Heart right ventricle (tissue), 16 donors: ENCODE results near the gene OR13J1. TPM values are rescaled to one million over a fixed set of nuclear protein-coding genes. Genes with fewer than 3 reads are reported as not detected.

Experiments
- ATAC-seq, 8 donors: fragments of 200-7000 bp; cut with Tn5 transposase; one replicate each; pipeline ENCODE4 v1.9.1; 2020; ENCODE audit warnings: mild to moderate bottlenecking in 8 of 8, moderate library complexity in 8 of 8, moderate number of reproducible peaks in 1 of 8
- DNase-seq, 2 donors: peaks; one replicate each; pipeline ENCODE4 v3.0.0-alpha.2; 2020
- H3K27ac ChIP-seq, 10 donors: fragments of 200-600 bp; sonication (generic) in 2 of 10; one replicate each; pipeline versions ENCODE4 v1.5.0 to v1.8.0; 2020 to 2022; ENCODE audit warnings: mild to moderate bottlenecking in 3 of 10
- H3K27me3 ChIP-seq, 7 donors: fragments of 200-600 bp; one replicate each; pipeline ENCODE4 v1.8.0; 2021 to 2022; ENCODE audit warnings: mild to moderate bottlenecking in 2 of 7
- H3K36me3 ChIP-seq, 9 donors: fragments of 200-600 bp; sonication (generic) in 1 of 9; one replicate each; pipeline versions ENCODE4 v1.5.0 to v1.8.0; 2020 to 2022; ENCODE audit warnings: mild to moderate bottlenecking in 2 of 9
- H3K4me1 ChIP-seq, 9 donors: fragments of 200-600 bp; sonication (generic) in 1 of 9; one replicate each; pipeline versions ENCODE4 v1.5.0 to v1.8.0; 2020 to 2022; ENCODE audit warnings: mild to moderate bottlenecking in 4 of 9
- H3K4me3 ChIP-seq, 10 donors: fragments of 200-600 bp; sonication (generic) in 2 of 10; one replicate each; pipeline versions ENCODE4 v1.5.0 to v1.8.0; 2020 to 2022; ENCODE audit warnings: mild to moderate bottlenecking in 7 of 10, moderate library complexity in 2 of 10
- H3K9me3 ChIP-seq, 11 donors: fragments of 200-600 bp in 10 of 11; sonication (generic) in 2 of 11; one replicate each; pipeline versions ENCODE4 v1.5.0 to v1.8.0; 2013 to 2022; ENCODE audit warnings: mild to moderate bottlenecking in 2 of 11, control low read depth in 1 of 11, moderate library complexity in 1 of 11
- CTCF ChIP-seq, 9 donors: fragments of 200-600 bp; sonication (generic) in 2 of 9; IDR thresholded peaks; one replicate each; pipeline versions ENCODE4 v1.5.0 to v1.8.0; 2021 to 2022; ENCODE audit warnings: antibody characterized with exemption in 9 of 9, mild to moderate bottlenecking in 5 of 9, moderate library complexity in 1 of 9
- WGBS, 2 donors: extraction: QIAGEN DNeasy Blood & Tissue Kit; methylation state at CpG; one replicate each; pipeline ENCODE4 v1.1.7; 2013; ENCODE audit warnings: inconsistent platforms in 1 of 2; 5-methylcytosine and 5-hydroxymethylcytosine counted together
- intact Hi-C, 10 donors: fragments of 100-400 bp; cut with DNase I; formaldehyde crosslinking; loops; one replicate each; pipeline versions ENCODE4 v1.11.1 to v1.14.2; 2022
- polyA plus RNA-seq, 2 donors: library from polyadenylated mRNA; stranded (reverse); fragments of 200-250 nt; gene quantifications; one replicate each; pipeline ENCODE4 v1.2.3, GENCODE V29; 2013
- total RNA-seq, 10 donors: library from RNA; stranded (reverse); fragmentation: NEBNext Ultra II Directional in 3 of 10; extraction: Animal tissue kit (Norgen Biotek cat#: 25700) in 3 of 10; gene quantifications; one replicate each; pipeline versions ENCODE4 v1.2.1 to v1.2.4, GENCODE V29; 2021 to 2023
- donor health status: Arrhythmogenic right ventricular cardiomyopathy.
- donor health status: ischemic (EF 13 %, LVEDD 7.1; RV severe dilation, severe dysfunction).
- donor health status: healthy with polysubstance abuse.
- donor health status: DM: no; HTN: yes; CAD: no.
- donor health status: DM: no; HTN: no; CAD: no.
- donor health status: ischemic (EF 25% LVEDD 6.9; RV normal size, moderate dysfunction).
- donor health status: ischemic (EF 25% LVEDD 5.7; RV mildly dilated, moderate dysfunction).
- donor health status: healthy.
- donor health status: DM: yes; HTN: yes; CAD: no.
- donor health status: Ischemic cardiomyopathy.
- donor health status: ischemic (EF 35%, LVEDD 5.7; RV mildly dilated, moderate dysfunction).
- donor health status: nonischemic (EF 11% LVEDD 7.7; RV severe dilation, severe dysfunction).
- donor health status: DM: yes; HTN: yes; CAD: no.
- donor health status: PGD.
- donor health status: ischemic (EF 29% LVEDD 5.4; RV normal size, mild dysfunction).
- donor health status: nonischemic (EF 23%, LVEDD 6.1; RV moderate dilation, normal function).

The OR13J1 gene
- total and polyA plus RNA-seq, 12 donors = not detected

DNA sequence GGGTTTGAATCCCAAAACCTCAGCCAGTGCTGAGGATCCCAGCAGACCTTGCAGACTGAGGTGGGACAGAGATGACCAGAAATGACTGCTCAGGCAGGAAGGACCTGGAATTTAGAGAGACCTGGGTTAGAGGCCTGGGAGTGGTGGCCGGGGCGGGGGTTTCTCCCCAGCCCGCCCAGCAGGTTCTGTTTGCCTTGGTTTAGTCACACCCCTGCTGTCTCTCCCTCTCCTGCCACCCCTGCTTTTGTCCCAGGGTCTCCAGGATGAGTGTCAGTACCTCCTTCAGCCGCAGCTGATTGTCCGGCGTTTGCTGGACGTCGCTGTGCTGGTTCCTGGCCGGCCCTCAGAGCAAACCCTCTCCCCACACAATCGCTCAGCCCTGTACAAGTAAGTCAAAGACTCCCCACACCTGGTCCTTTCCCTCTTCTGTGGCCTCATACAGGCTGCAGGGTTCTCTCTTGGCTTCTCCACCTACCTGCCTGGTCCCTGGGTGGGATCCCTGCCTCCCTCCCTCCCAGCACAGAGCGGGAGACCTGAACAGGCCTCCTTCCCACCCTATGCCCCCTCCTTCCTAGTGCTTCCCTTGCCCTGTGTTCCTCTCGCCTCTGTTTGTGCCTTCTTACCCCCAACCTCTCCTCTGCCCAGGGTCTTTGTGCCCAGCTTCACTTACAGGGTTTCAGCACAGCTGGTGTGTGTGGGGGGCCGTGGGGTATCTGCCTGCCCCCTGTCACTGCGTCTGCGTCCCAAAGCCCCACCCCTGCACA, 29.1 kb downstream of the OR13J1 start:
- intact Hi-C loops = no loop called here
- no peak for DNase-seq
- Histone ChIP-seq H3K36me3 (peaks cover 0 to 9% (median 0%) of the 10 kb centered on the region in 9 donors), H3K9me3 (no peaks in the 10 kb centered on the region), H3K4me1 (peaks cover 2 to 42% (median 16%) of the 10 kb centered on the region in 9 donors), H3K27ac (no peak overlapping the region), H3K27me3 (peaks cover 0 to 64% (median 0%) of the 10 kb centered on the region in 7 donors), H3K4me3 (no peak overlapping the region)
- WGBS, 2 donors = 95 to 96% methylated on average over 15 of the region's 15 CpGs
- TF ChIP-seq CTCF (IDR thresholded peaks at IDR 0.05) = no peak
- no peak for ATAC-seq

DNA sequence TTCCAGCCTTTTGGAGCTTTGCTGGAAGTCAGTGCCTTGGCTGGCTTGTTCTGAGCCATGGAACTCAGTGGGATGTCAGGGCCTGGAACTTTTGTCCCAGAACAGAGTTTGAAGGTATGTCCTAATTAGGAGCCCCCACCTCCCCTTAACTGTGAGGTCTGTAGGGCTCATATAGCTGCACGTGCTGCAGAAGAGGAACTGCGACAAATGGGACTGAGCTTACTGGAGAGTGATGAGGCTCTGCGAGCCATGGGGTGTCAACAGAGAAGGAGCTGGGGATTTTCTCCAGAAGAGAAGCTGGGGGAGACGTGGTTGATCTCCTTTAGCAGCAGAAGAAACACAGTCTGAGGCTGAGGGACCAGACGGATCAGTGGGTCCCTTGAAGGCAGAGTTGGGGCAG, 30.3 kb downstream of the OR13J1 start:
- DNase-seq (no peak), ATAC-seq (no peak)
- Histone ChIP-seq H3K9me3 (no peaks in the 10 kb centered on the region), H3K27ac (no peak overlapping the region), H3K4me3 (no peak overlapping the region), H3K27me3 (peaks cover 0 to 64% (median 0%) of the 10 kb centered on the region in 7 donors), H3K4me1 (peaks cover 2 to 38% (median 7%) of the 10 kb centered on the region in 9 donors), H3K36me3 (peaks cover 0 to 13% (median 0%) of the 10 kb centered on the region in 9 donors)
- intact Hi-C loops = no loop called here
- no peak for TF ChIP-seq CTCF (IDR thresholded peaks at IDR 0.05)
- 94 to 95% methylated on average over 5 of the region's 5 CpGs for WGBS, 2 donors

- no peak for TF ChIP-seq CTCF (IDR thresholded peaks at IDR 0.05)
- H3K9me3 ChIP-seq = no peaks in the 10 kb centered on the region
- peaks cover 4 to 30% (median 26%) of the 10 kb centered on the region in 9 donors for H3K4me1 ChIP-seq
- intact Hi-C loops = no loop called here
- peaks cover 0 to 11% (median 0%) of the 10 kb centered on the region in 9 donors for H3K36me3 ChIP-seq
- H3K4me3 ChIP-seq = no peak overlapping the region
- WGBS, 2 donors = 94 to 99% methylated on average over 5 of the region's 5 CpGs
- peaks cover 0 to 52% (median 0%) of the 10 kb centered on the region in 7 donors for H3K27me3 ChIP-seq
- DNase-seq (no peak), ATAC-seq (no peak)
- H3K27ac ChIP-seq = no peak overlapping the region
These were observed 33.6 kb downstream of the OR13J1 start for GRCh38 chr9:35836595-35836994.

GRCh38 chr9:35835766-35836165, 34.4 kb downstream of the OR13J1 start:
- 93 to 95% methylated on average over 2 of the region's 2 CpGs for WGBS, 2 donors
- Histone ChIP-seq H3K4me1 (peaks cover 4 to 35% (median 30%) of the 10 kb centered on the region in 9 donors), H3K27ac (no peak overlapping the region), H3K27me3 (peaks cover 0 to 43% (median 0%) of the 10 kb centered on the region in 7 donors), H3K9me3 (no peaks in the 10 kb centered on the region), H3K4me3 (no peak overlapping the region), H3K36me3 (peaks cover 0 to 11% (median 0%) of the 10 kb centered on the region in 9 donors)
- no peak for TF ChIP-seq CTCF (IDR thresholded peaks at IDR 0.05)
- intact Hi-C loops = no loop called here
- ATAC-seq = no peak
- DNase-seq = no peak
